HG03469 (cell line): ENCODE results near the gene RGPD3.
"Not testable (repeated sequence)": the region's sequence is repeated elsewhere in the genome, so short reads cannot be mapped to it uniquely, and the experiment has no call there.

ENCODE experiments used
- ATAC-seq: cut with Tn5 transposase; IDR thresholded peaks from one replicate; pipeline ENCODE4 v1.9.1; 2021; ENCODE audit warnings: mild to moderate bottlenecking, moderate library complexity, moderate number of reproducible peaks; ENCODE audit not compliant: unreplicated experiment

The RGPD3 gene

GRCh38 chr2:106486551-106487385 is 18.6 kb upstream of the RGPD3 start, which contains the start of gene CD8B2:
CD8B2 (plus strand) TSS chr2:106487364; CDS start chr2:106487427, 63 bp downstream.
- not testable (repeated sequence) for ATAC-seq

GRCh38 chr2:106479563-106479962 is 11.3 kb upstream of the RGPD3 start:
- not testable (repeated sequence) for ATAC-seq

DNA sequence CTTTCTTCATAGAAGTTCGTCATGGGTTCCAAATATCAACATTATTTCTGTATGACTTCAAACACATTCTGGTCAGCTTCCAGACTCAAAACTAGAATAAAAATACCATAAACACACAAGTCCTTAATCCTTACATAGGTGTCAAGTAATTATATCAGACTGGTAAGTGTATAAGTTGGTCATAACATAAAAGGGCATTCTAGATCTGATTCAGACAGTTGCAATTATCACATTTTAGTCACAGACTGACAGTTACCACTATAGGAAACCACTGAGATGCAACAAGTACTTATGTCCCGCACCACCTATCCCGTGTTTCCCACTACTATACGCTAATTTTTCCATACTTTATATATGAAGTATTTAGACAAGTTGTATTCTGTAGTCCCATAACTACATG is 9.4 kb upstream of the RGPD3 start:
- not testable (repeated sequence) for ATAC-seq

DNA sequence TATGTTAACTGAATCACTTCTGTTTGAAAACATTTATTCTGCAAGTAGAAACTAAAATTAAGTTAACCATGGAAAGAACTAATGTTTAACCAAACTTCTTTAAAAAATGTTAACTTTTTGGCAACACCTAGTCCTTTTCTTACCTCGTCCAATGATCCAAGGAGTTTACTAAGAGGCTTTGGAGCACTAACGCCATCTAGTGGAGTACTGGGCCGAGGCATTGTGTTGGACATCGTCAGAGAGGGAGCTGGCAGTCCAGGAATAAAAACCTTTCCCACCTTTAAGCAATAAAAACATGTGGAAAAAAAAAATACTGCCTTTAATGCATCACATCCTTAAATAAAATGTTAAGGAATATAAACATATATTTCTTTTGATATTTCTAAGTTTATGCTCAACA is 2.4 kb upstream of the RGPD3 start:
- not testable (repeated sequence) for ATAC-seq

DNA sequence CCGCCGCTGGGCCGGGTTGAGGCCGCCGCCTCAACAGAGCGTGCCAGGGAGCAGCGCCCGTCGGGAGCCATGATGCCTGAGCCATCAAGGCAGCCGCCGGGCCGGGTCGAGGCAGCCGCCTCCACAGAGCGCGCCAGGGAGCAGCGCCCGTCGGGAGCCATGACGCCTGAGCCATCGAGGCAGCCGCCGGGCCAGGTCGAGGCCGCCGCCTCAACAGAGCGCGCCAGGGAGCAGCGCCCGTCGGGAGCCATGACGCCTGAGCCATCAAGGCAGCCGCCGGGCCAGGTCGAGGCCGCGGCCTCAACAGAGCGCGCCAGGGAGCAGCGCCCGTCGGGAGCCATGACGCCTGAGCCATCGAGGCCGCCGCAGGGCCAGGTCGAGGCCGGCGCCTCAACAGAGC is 697 bp downstream of the RGPD3 start:
- not testable (repeated sequence) for ATAC-seq

DNA sequence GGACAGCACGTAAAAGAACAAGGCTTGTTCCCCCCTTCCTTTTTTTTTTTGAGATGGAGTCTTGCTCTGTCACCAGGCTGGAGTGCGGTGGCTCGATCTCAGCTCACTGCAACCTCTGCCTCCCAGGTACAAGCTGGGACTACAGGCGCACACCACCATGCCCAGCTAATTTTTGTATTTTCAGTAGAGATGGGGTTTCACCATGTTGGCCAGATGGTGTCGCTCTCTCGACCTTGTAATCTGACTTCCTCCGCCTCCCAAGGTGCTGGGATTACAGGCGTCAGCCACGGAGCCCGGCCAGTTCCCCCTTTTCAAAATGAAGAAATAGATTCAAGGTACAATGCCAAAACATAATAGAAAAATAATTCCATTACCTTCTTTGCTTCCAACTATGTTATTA is 6.3 kb downstream of the RGPD3 start:
- not testable (repeated sequence) for ATAC-seq

- ATAC-seq, result not testable (repeated sequence)
Measured at GRCh38 chr2:106390680-106391079, 77.5 kb downstream of the RGPD3 start.

GRCh38 chr2:106388814-106389410 is 79.3 kb downstream of the RGPD3 start:
- not testable (repeated sequence) for ATAC-seq

DNA sequence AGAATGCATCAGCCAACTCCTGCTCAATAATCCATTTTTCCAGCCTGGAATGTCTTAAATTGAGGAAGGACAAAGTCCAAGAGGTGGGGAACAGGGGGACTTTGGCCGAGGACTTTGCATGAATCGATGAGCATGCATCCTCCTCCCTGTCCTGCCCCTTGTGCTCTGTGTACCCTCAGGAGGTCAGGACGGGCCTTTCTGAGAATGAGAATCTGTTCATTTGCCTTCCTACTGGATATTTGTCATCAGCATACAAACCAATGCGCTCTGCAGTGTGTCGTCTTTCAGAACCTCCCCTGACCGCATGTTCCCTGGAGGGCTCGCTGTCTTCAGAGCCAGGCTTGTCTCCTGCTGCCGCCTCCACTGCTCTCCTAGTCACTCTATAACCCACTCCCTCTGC is 83.7 kb downstream of the RGPD3 start:
- ATAC-seq, result not testable (repeated sequence)

DNA sequence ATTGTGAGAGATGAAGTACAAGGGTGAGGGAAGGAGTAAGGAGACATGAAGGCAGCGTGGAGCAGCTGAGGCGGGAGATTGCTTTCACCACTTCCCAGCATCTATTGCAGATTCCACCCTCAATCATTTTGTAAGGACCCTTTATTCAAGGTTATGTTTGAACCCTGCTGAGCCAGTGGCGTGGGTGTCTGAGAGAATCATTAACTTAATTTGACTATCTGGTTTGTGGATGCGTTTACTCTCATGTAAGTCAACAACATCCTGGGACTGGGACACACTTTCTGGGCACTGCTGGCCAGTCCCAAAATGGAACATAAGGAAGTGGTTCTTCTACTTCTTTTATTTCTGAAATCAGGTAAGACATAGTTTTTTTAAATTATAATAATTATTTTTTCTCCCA is 86.3 kb downstream of the RGPD3 start:
- not testable (repeated sequence) for ATAC-seq

DNA sequence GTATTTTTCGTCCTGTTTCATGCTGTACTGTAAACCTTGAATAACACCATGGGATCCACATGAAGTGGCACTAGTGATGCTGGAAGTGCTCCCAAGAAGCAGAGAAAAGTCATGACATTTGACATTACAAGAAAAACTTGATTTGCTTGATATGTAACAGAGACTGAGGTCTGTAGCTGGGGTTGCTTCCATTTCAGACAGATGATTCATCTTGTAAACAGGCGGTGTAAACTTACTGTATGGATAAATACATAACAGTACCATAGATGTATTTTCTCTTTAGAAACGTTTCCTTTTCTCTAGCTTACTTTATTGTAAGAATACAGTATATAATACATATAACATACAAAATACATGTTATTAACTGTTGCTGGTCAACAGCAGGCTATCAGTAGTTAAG is 88.6 kb downstream of the RGPD3 start:
- ATAC-seq, result not testable (repeated sequence)

- not testable (repeated sequence) for ATAC-seq
Measured at GRCh38 chr2:106369182-106369581, 99.0 kb downstream of the RGPD3 start.

GRCh38 chr2:106366204-106366885 is 101.9 kb downstream of the RGPD3 start:
- no peak for ATAC-seq

GRCh38 chr2:106363791-106364190 is 104.4 kb downstream of the RGPD3 start:
- ATAC-seq, result no peak

DNA sequence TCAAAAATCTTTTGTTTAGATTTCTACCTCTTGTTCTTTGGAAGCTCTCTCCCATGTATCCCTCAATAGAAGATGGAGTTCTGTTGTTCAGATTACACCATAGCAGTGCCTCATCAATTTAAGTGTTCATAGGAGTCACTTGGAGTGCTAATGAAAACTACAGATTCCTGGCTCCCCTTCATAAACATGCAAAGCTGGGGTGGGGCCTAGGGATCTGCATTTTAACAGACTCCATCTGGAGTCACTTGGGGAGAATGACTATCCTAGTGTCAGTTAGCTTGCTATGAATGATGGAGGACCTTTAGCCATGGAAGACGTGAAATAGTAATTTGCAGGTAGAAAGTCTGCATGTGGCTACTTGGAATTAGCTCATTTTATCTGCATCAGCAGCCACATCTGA is 105.4 kb downstream of the RGPD3 start:
- ATAC-seq, result no peak

DNA sequence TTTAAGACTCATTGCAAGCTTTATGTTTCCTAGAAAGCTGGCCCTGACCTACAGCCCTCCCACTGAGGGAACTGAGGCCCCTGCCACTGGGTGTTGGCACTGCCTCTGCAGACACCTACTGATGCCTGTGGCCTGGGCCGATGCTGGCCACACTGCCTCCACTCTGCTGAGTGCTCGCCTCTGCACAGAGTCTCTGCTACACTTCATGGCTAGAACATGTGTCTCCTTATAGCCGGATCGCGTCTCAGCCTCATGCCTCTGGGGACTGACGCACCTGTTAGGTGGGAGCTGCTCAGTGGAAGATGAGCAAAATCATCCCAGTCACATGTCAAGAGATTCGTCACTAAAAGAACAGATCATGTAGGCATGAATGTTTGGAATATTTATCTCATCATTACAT is 108.7 kb downstream of the RGPD3 start:
- no peak for ATAC-seq

DNA sequence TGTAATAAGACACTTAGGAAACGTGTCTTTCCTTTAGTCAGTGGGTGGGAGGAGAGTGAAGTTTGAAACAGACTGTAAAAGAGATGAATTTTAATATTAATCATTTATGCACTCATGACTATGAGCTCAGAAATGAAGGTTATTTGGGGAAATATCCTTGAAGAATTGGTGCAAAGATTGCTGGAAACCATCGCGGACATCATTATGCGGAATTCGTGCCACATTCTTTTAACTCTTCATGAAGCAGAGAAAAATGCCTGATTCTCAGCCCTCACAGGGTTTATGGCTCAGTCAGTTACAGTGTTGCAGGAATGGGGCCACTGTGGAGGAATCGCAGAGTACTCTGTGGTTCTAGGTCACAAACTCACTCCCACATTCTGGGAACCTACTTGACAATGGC is 109.7 kb downstream of the RGPD3 start:
- ATAC-seq, result no peak

GRCh38 chr2:106358081-106358480 is 110.1 kb downstream of the RGPD3 start:
- ATAC-seq, result peak; percentile 88

- no peak for ATAC-seq
Measured at GRCh38 chr2:106356291-106356690, 111.9 kb downstream of the RGPD3 start.

DNA sequence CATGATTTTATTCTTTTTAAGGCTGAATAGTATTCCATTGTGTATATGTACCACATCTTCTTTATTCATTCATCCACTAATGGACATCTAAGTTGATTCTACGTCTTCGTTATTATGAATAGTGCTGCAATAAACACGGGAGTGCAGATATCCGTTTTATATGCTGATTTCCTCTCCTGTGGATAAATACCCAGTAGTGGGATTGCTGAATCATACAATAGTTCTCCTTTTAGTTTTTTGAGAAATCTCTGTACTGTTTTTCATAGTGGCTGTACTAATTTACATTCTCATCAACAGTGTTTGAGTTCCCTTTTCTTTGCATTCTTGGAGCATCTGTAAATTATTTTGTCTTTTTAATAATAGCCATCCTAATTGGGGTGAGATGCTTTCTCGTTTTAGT is 114.5 kb downstream of the RGPD3 start:
- ATAC-seq, result no peak

DNA sequence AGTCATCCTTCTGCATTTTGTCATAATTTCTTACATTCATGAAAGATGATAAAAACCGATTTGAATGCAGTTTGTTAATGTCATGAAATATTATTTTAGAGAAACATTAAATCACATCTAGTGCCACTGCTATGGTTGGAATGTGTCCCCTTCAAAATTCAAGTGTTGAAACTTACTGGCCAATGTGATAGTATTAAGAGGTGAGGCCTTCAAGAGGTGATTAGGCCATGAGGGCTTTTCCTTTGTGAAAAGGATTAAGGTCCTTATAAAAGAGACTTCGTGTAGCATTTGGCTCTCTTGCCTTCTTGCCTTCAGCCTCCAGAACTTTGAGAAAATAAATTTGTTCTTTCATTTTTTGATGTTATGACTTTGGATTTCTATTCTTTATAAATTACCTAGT is 117.2 kb downstream of the RGPD3 start:
- no peak for ATAC-seq

DNA sequence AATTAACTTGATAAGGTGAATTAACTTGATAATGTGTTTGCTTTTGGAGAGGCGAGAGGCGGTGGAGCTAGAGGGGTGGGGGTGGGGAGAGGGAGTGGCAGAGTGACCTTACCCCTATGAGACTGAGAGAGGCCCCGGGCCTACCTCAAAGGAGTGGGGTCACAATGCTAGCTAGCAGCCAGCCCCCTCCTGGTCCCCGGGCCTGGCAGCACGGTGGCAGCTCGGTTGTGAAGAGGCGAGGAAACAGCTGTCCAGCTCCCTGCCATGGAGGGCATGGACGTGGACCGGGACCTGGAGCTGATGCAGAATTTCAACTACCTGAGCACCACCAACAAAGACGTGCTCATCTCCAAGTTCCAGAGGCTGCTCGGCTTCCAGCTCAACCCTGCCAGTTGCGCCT is 123.9 kb downstream of the RGPD3 start:
- ATAC-seq, result no peak
